OCI-LY7 (cell line): Measurements from ENCODE around the gene PIP4K2A. TPM values are rescaled to one million over a fixed set of nuclear protein-coding genes. Genes with fewer than 3 reads are reported as not detected.

ENCODE experiments used
- BruUV-seq: library from RNA; stranded (reverse); fragments of 400-500 nt; replicated peaks from 2 replicates; lab custom pipeline; 2021; lab: Mats Ljungman, UMichigan
- CTCF ChIA-PET: fragments of 300-600 bp; sonication (Branson Sonifier 250); formaldehyde crosslinking; loops from one replicate; lab custom pipeline; 2022; ENCODE audit warnings: antibody characterized with exemption; ENCODE audit not compliant: unreplicated experiment; lab: Charles Lee
- POLR2A ChIA-PET: fragments of 300-600 bp; sonication (Branson Sonifier 250); formaldehyde crosslinking; loops from one replicate; lab custom pipeline; 2022; ENCODE audit warnings: antibody characterized with exemption; lab: Charles Lee
- DNase-seq: peaks from one replicate; pipeline ENCODE4 v3.0.0-alpha.2; 2015; ENCODE audit warnings: low spot score
- H2AFZ ChIP-seq: fragments of 200-600 bp; sonication (generic), shearing (Covaris generic); 2 replicates; pipeline ENCODE4 v1.6.1; 2014; ENCODE audit warnings: mild to moderate bottlenecking, antibody characterized with exemption, low read length, moderate library complexity
- H3K27ac ChIP-seq: fragments of 200-600 bp; sonication (generic); 2 replicates; pipeline ENCODE4 v1.5.1; 2014; ENCODE audit warnings: mixed run types, low read depth, mild to moderate bottlenecking, moderate library complexity, low read length, inconsistent platforms; ENCODE audit not compliant: poor library complexity, severe bottlenecking
- H3K36me3 ChIP-seq: fragments of 200-600 bp; sonication (generic); 2 replicates; pipeline ENCODE4 v1.6.1; 2014; ENCODE audit warnings: mild to moderate bottlenecking, antibody characterized with exemption, low read length, moderate library complexity, mixed read lengths; ENCODE audit not compliant: insufficient read depth
- H3K4me1 ChIP-seq: fragments of 200-600 bp; sonication (generic); 2 replicates; pipeline ENCODE4 v1.5.1; 2014; ENCODE audit warnings: mild to moderate bottlenecking, low read length; ENCODE audit not compliant: insufficient read depth, poor library complexity, severe bottlenecking
- H3K4me2 ChIP-seq: fragments of 200-600 bp; sonication (generic); 2 replicates; pipeline ENCODE4 v1.6.1; 2014; ENCODE audit warnings: mild to moderate bottlenecking, low read length
- H3K4me3 ChIP-seq: fragments of 200-600 bp; sonication (generic); 2 replicates; pipeline ENCODE4 v1.5.1; 2014; ENCODE audit warnings: mild to moderate bottlenecking, low read depth, low read length; ENCODE audit not compliant: poor library complexity, severe bottlenecking
- H3K79me2 ChIP-seq: fragments of 200-600 bp; sonication (generic); 2 replicates; pipeline ENCODE4 v1.6.1; 2016; ENCODE audit warnings: low read depth, mild to moderate bottlenecking, low read length, moderate library complexity, mixed read lengths; ENCODE audit not compliant: insufficient read depth
- H3K9me2 ChIP-seq: fragments of 200-600 bp; sonication (generic); 2 replicates; pipeline ENCODE4 v1.6.1; 2016; ENCODE audit warnings: mild to moderate bottlenecking, low read length, mixed read lengths; ENCODE audit not compliant: insufficient read depth
- H3K9me3 ChIP-seq: fragments of 200-600 bp; sonication (generic); 2 replicates; pipeline ENCODE4 v1.6.1; 2014; ENCODE audit warnings: mild to moderate bottlenecking, mixed run types, low read length, mixed read lengths
- H4K20me1 ChIP-seq: fragments of 200-600 bp; sonication (generic); 2 replicates; pipeline ENCODE4 v1.6.1; 2014; ENCODE audit warnings: mild to moderate bottlenecking, antibody characterized with exemption, low read length, moderate library complexity, mixed read lengths; ENCODE audit not compliant: insufficient read depth
- CTCF ChIP-seq: fragments of 200-600 bp; sonication (generic); conservative IDR thresholded peaks from 2 replicates; pipeline ENCODE4 v1.5.1; 2014; ENCODE audit warnings: mild to moderate bottlenecking, antibody characterized with exemption, low read length, moderate library complexity, mixed read lengths
- EZH2phosphoT487 ChIP-seq: fragments of 200-600 bp; sonication (generic); IDR thresholded peaks from 2 replicates; pipeline ENCODE4 v1.6.1; 2018; ENCODE audit warnings: low read depth, borderline replicate concordance, mild to moderate bottlenecking, mixed run types, antibody characterized with exemption, low read length, moderate library complexity, mixed read lengths
- intact Hi-C: fragments of 100-400 bp; cut with micrococcal nuclease; formaldehyde crosslinking; loops from one replicate; pipeline ENCODE4 v1.10.0; 2022; ENCODE audit not compliant: unreplicated experiment
- total RNA-seq, 2 experiments: library from RNA; depleted of rRNA in 1 of 2; stranded (reverse); fragments of >200 nt in 1 of 2; shearing (Covaris generic) in 1 of 2; gene quantifications; 2 replicates each; pipeline ENCODE4 v1.2.3, GENCODE V29; 2014 to 2022

The PIP4K2A gene
- total RNA-seq, 2 experiments from 2014 or later: 32.5 to 42.6 TPM

- no peak overlapping the region for H2AFZ ChIP-seq
- DNase-seq: no peak
- no peak overlapping the region for H3K27ac ChIP-seq
- peaks cover 27% of the 10 kb centered on the region for H4K20me1 ChIP-seq
- H3K4me1 ChIP-seq: no peaks in the 10 kb centered on the region
- no peak overlapping the region for H3K4me3 ChIP-seq
- TF ChIP-seq EZH2phosphoT487: no peak
- TF ChIP-seq CTCF: no peak
- ChIA-PET POLR2A (interaction anchor here (0.5 to 1.1 kb wide), 4 partner anchors 13 to 293 kb away, joined by 3 to 5 read pairs (median 3); no protein-coding TSS in a partner anchor), CTCF (no interaction called here)
- intact Hi-C loops: no loop called here
- no TSS peak for BruUV-seq
- no peak overlapping the region for H3K4me2 ChIP-seq
- H3K9me2 ChIP-seq: no peaks in the 10 kb centered on the region
- H3K36me3 ChIP-seq: no peaks in the 10 kb centered on the region
- no peaks in the 10 kb centered on the region for H3K79me2 ChIP-seq
- no peaks in the 10 kb centered on the region for H3K9me3 ChIP-seq
Measured at GRCh38 chr10:22657566-22658225, 56.7 kb downstream of the PIP4K2A start.

- Histone ChIP-seq H3K27ac (no peak overlapping the region), H4K20me1 (peaks cover 25% of the 10 kb centered on the region), H3K9me3 (no peaks in the 10 kb centered on the region), H2AFZ (no peak overlapping the region), H3K4me1 (no peaks in the 10 kb centered on the region), H3K4me2 (no peak overlapping the region), H3K36me3 (no peaks in the 10 kb centered on the region), H3K9me2 (no peaks in the 10 kb centered on the region), H3K4me3 (no peak overlapping the region), H3K79me2 (no peaks in the 10 kb centered on the region)
- TF ChIP-seq EZH2phosphoT487 (no peak), CTCF (no peak)
- ChIA-PET CTCF (no interaction called here), POLR2A (interaction anchor here (0.7 kb wide), 1 partner anchor 10 kb away, joined by 3 read pairs; no protein-coding TSS in a partner anchor)
- intact Hi-C loops: no loop called here
- DNase-seq: no peak
- BruUV-seq: no TSS peak
Measured at GRCh38 chr10:22657024-22657423, 57.4 kb downstream of the PIP4K2A start.

- TF ChIP-seq CTCF (no peak), EZH2phosphoT487 (no peak)
- DNase-seq: no peak
- Histone ChIP-seq H3K4me3 (no peak overlapping the region), H3K36me3 (no peaks in the 10 kb centered on the region), H2AFZ (no peak overlapping the region), H3K9me3 (no peaks in the 10 kb centered on the region), H3K79me2 (no peaks in the 10 kb centered on the region), H3K4me1 (no peaks in the 10 kb centered on the region), H3K27ac (no peak overlapping the region), H3K9me2 (no peaks in the 10 kb centered on the region), H3K4me2 (no peak overlapping the region), H4K20me1 (peaks cover 16% of the 10 kb centered on the region)
- POLR2A ChIA-PET: no interaction called here
- intact Hi-C loops: no loop called here
- BruUV-seq: no TSS peak
- CTCF ChIA-PET: no interaction called here
Measured at GRCh38 chr10:22656036-22656435, 58.3 kb downstream of the PIP4K2A start.
